Measurements from ENCODE around the gene FLNB.

- TF ChIP-seq POLR2AphosphoS5 (IDR thresholded peaks at IDR 0.05; ENCODE audit: low read depth, low read length) (no peak), PAX5 (IDR thresholded peaks at IDR 0.05; ENCODE audit: insufficient read depth, low read length, severe bottlenecking) (no peak), TAF1 (IDR thresholded peaks at IDR 0.05; ENCODE audit: low read depth, low read length) (no peak), POLR2A (IDR thresholded peaks at IDR 0.05; ENCODE audit: low read depth, low read length) (no peak)
Measured at GRCh38 chr3:57981483-57982087, 26.6 kb upstream of the FLNB start.

All from GM12891 (cell line).